HG02885 (cell line): ENCODE data around the gene MPDZ.
"Not testable (repeated sequence)": the region's sequence is repeated elsewhere in the genome, so short reads cannot be mapped to it uniquely, and the experiment has no call there.

Experiments used
- ATAC-seq: cut with Tn5 transposase; IDR thresholded peaks from one replicate; pipeline ENCODE4 v1.9.1; 2021; ENCODE audit warnings: mild to moderate bottlenecking; ENCODE audit not compliant: unreplicated experiment, poor library complexity

Gene MPDZ

DNA sequence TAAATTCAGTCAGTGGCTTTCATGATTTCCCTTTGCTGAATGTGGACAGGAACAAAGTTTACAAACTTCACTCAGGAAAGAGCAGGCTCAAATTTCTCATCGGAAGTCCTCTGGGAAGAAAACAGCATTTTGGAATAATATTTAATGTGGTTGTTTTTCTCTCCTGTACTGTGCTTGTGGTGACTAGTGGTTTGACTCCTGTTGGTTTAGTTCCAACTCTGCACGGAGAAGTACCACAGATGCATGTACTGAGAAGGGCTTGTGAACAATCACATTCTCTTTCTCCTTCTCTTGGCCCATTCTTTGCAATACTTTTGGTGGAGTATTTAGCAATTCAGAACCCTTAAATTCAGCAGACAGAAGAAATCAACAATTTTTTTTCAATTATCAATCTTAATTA lies 13.3 kb downstream of the MPDZ start:
- no peak for ATAC-seq

GRCh38 chr9:13264788-13265187 lies 14.7 kb downstream of the MPDZ start:
- no peak for ATAC-seq

GRCh38 chr9:13263511-13263910 lies 16.0 kb downstream of the MPDZ start:
- ATAC-seq, result no peak

DNA sequence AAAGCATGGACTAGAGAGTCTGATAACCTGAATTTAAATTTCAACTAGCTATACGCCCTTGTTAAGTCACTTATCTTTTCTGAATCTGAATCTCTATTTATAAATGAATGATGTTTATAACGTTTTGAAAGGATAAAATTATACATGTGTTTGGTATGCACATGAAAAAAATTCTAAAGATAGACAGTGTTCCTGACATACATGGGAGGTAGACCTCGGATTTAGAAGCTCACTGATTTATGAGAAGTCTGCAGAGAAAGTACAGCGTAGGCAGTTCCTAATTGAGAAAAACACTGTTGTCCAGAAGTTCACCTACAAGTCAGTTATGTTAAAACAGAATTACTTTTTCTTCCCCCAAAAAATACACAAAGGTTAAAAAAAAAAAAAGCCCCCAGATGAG lies 26.6 kb downstream of the MPDZ start:
- no peak for ATAC-seq

DNA sequence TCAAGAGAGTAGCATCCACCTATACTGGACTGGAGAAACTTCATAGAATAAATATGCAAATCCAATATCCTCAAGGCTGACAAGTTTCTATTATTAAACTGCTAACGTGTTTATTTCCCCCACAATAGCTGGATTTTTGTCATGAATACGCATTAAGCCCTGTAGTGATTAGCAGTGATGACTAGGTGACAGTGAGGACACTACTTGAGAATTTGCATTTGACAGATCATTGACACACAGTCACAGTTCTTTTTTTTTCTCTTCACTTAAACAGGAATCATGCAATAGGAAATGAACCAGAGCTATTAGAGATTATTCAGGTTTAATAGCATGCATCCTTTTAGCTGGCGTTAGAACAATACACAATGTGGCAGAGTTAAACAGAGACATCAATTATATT lies 35.3 kb downstream of the MPDZ start:
- no peak for ATAC-seq

DNA sequence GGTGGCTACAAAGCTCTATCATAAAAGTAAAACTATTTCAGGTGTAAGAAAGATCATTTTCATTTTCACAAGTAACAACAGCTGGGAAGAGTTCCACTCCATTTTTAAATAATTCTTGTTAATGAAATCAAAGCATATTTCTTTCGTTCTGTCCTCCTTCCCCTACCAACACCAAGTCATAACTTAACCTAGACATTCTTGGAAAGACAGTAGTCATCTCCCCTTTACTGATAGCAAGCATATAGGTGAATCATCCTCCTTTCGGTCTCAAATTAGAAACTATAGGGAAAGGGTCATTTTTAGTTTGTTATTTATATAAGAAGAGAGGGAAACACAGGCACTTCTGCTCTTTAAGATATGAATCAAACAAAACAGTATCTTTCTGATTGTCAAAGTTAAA lies 38.2 kb downstream of the MPDZ start:
- no peak for ATAC-seq

GRCh38 chr9:13239660-13240059 lies 39.8 kb downstream of the MPDZ start:
- no peak for ATAC-seq

GRCh38 chr9:13239208-13239607 lies 40.3 kb downstream of the MPDZ start:
- no peak for ATAC-seq

GRCh38 chr9:13234932-13235331 lies 44.6 kb downstream of the MPDZ start:
- ATAC-seq, result no peak

GRCh38 chr9:13228431-13228830 lies 51.1 kb downstream of the MPDZ start:
- ATAC-seq, result no peak

- ATAC-seq, result no peak
Measured at GRCh38 chr9:13224366-13224765, 55.1 kb downstream of the MPDZ start.

- not testable (repeated sequence) for ATAC-seq
Measured at GRCh38 chr9:13222733-13223132, 56.8 kb downstream of the MPDZ start.

- no peak for ATAC-seq
Measured at GRCh38 chr9:13221741-13222140, 57.8 kb downstream of the MPDZ start.

DNA sequence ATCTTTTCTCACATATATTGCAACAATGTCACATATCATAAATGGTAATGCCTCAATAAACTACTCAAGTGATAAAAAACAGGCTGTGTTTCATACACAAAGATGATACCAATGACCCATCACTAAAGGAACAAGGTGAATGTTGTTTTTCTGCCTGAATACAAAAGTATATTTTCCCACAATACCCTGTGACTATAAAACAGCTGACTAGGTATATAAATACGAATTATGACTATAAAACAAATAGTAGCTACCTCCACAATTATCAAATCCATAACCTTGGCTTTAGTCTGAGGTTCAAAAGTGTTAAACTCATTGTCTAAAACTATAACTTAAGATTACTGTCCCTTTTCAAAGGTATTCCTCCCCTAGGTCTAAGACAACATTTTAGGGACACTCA lies 58.7 kb downstream of the MPDZ start:
- no peak for ATAC-seq

GRCh38 chr9:13215791-13216554 lies 63.5 kb downstream of the MPDZ start:
- ATAC-seq, result no peak

- no peak for ATAC-seq
Measured at GRCh38 chr9:13213998-13214397, 65.5 kb downstream of the MPDZ start.

DNA sequence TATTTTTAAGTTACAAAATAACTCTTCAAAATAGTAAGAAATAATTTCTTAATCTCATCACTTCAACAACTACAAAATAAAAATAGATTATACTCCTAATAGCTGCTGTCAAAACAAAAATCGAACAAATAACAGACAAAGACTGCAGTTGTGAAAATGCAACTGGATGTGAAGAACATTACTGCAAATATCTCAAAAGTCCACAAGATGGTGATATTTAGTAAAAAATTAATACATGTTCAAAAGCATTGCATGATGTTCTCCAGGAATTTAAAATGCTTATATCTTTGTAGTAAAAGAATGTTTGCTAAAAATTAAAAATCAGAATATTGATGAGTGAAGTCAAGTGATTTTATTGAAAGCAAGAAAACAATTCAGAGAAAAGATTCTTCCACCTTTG lies 66.2 kb downstream of the MPDZ start:
- no peak for ATAC-seq

- no peak for ATAC-seq
Measured at GRCh38 chr9:13210306-13210705, 69.2 kb downstream of the MPDZ start.

DNA sequence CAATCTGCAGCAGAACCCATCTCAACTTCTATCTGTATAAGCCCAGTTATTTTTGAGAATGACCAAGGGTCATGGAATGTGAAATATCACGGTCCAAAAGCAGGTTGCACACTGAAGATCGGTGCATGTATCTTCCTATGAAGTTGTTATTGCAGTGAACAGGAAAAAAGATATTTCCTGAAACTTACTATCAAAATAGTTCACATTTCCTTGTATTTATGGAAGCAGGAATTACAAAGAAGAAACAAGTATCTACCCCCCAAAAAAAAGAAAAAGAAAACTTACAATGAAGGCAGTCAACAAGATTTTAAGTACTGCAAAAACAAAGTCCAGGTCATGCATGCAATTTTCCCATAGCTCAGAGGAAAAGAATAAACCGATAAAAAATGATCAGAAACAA lies 70.0 kb downstream of the MPDZ start:
- ATAC-seq, result no peak

DNA sequence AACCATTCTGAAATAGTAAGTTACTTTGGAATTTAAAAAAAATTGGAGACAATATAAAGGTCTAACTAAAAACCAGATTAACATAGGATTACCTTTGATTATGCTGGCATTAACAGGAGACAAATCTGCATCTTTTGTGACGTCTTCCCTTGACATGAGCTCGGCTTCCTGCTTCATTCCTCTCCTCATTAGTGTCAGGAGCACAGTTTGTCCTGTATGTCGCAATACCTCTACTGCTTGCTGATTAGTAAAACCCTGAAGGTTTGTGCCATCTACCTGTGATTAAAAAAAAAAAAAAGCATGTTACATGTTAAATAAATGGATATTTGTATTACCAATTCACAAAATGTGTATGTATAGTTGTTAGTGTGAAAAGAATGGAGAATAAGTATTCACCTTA lies 73.7 kb downstream of the MPDZ start:
- no peak for ATAC-seq

GRCh38 chr9:13190040-13190439 lies 89.5 kb downstream of the MPDZ start:
- ATAC-seq, result no peak

DNA sequence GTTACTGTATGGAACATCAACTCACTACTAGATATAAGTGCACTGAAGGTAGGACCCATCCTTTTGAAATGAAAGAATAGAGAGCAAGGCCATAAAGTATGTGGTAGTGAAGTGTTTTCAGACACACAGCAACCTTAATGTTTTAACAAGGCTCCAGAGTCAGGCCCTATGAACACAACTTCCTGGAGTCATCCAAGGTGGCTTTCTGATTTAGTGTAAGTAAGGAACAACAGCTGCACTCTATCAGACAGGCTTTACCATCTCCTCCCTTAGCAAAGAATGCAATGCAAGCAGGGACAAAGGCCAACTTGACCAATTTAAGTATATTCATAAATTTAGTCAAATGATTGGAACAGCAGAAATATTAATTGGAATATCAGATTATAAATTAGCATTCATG lies 90.1 kb downstream of the MPDZ start:
- no peak for ATAC-seq

- no peak for ATAC-seq
Measured at GRCh38 chr9:13186774-13187173, 92.7 kb downstream of the MPDZ start.
